T-helper 2 cell treated with Interferon-gamma antibody and Interleukin-4, amounts not matched to agents 5 μg/mL and 100 μg/mL, for 36 hours (primary cell): ENCODE measurements around the gene PNPLA1.
A peak's percentile ranks its signal among the peaks of the same experiment; 100 is the strongest.

Source experiments
- DNase-seq: peaks from one replicate; pipeline ENCODE4 v3.0.0; 2021; ENCODE audit warnings: low spot score
- H3K27ac Mint-ChIP-seq: one replicate; pipeline ENCODE4 v1.8.0; 2021; ENCODE audit warnings: mild to moderate bottlenecking, mixed read lengths
- H3K27me3 Mint-ChIP-seq: one replicate; pipeline ENCODE4 v1.8.0; 2021; ENCODE audit warnings: low read depth, mixed read lengths
- H3K36me3 Mint-ChIP-seq: one replicate; pipeline ENCODE4 v1.8.0; 2021; ENCODE audit warnings: low read depth, mixed read lengths
- H3K4me1 Mint-ChIP-seq: one replicate; pipeline ENCODE4 v1.8.0; 2021; ENCODE audit warnings: low read depth, mixed read lengths
- H3K4me3 Mint-ChIP-seq: one replicate; pipeline ENCODE4 v1.8.0; 2022; ENCODE audit warnings: mild to moderate bottlenecking, moderate library complexity, mixed read lengths
- H3K9me3 Mint-ChIP-seq: one replicate; pipeline ENCODE4 v1.8.0; 2021; ENCODE audit warnings: mixed read lengths

PNPLA1 gene

DNA sequence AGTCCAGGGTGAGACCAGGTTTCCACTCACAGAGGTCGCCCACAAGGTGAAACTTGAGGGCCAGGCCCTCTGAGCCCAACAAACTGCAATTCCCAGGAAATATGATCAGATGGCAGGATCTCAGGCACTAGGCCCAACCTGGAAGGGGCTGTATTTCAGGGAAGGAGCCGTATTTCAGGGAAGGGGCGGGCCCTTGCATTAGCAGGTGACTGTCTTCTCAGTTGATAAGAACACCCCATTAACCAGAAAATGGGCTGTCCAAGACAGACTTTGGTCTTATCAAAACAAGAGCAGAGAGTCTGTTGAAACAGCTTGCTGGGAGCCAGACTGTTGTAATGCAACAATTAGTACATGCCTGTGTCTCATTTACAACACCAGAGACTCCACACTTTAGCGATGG lies 77.8 kb downstream of the PNPLA1 start:
- DNase-seq = no peak
- Mint-ChIP-seq H3K27ac (no peak overlapping the region), H3K27me3 (peaks cover 23% of the 10 kb centered on the region)

DNA sequence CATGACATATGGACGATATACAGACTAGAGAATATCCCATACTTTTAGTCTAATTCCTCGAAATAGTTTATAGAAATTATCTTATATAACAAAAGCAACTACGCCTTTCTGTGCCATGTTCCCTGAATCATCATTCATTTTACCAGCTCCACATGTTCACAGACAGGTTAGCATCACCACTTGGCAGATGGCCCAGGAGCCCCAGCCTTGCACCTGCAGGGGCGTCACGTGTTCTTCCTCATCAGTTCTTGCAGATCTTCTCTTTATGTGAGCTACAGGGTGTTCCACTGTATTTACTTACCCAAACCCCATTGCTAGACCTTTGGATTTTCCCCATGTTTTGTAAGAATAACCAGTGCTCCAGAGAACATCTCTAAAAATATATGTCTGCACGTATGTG lies 79.4 kb downstream of the PNPLA1 start:
- peaks cover 24% of the 10 kb centered on the region for H3K27me3 Mint-ChIP-seq
- H3K4me1 Mint-ChIP-seq = no peaks in the 10 kb centered on the region
- H3K9me3 Mint-ChIP-seq = peaks cover 7% of the 10 kb centered on the region
- no peak for DNase-seq
- no peaks in the 10 kb centered on the region for H3K36me3 Mint-ChIP-seq
- H3K4me3 Mint-ChIP-seq = no peak overlapping the region
- no peak overlapping the region for H3K27ac Mint-ChIP-seq

More for the DNA sequence above, 77.8 kb downstream of the PNPLA1 start:
- Mint-ChIP-seq H3K36me3 (no peaks in the 10 kb centered on the region), H3K9me3 (peaks cover 2% of the 10 kb centered on the region), H3K4me3 (no peak overlapping the region), H3K4me1 (no peaks in the 10 kb centered on the region)

DNA sequence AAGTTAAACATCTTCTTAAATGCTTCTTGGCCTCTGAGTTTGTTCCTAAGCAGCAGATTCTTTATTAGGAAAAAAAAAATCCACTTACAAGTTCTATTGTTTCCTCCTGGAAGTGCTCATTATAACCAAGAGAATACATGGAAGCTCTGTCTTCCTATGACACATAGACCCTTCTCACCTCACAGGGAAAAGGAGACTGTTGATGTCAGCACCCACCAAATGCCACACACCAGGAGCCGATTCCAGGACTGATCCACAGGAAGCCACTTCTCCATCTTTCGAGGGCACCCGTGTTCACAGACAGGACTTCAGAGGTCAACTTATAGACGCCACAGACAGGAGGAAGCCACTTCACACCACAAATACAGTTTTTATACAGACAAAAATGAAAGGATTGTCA lies 80.2 kb downstream of the PNPLA1 start:
- no peaks in the 10 kb centered on the region for H3K4me1 Mint-ChIP-seq
- peaks cover 29% of the 10 kb centered on the region for H3K27me3 Mint-ChIP-seq
- H3K36me3 Mint-ChIP-seq = no peaks in the 10 kb centered on the region
- DNase-seq = no peak
- H3K27ac Mint-ChIP-seq = no peak overlapping the region
- H3K4me3 Mint-ChIP-seq = no peak overlapping the region
- H3K9me3 Mint-ChIP-seq = peaks cover 7% of the 10 kb centered on the region

DNA sequence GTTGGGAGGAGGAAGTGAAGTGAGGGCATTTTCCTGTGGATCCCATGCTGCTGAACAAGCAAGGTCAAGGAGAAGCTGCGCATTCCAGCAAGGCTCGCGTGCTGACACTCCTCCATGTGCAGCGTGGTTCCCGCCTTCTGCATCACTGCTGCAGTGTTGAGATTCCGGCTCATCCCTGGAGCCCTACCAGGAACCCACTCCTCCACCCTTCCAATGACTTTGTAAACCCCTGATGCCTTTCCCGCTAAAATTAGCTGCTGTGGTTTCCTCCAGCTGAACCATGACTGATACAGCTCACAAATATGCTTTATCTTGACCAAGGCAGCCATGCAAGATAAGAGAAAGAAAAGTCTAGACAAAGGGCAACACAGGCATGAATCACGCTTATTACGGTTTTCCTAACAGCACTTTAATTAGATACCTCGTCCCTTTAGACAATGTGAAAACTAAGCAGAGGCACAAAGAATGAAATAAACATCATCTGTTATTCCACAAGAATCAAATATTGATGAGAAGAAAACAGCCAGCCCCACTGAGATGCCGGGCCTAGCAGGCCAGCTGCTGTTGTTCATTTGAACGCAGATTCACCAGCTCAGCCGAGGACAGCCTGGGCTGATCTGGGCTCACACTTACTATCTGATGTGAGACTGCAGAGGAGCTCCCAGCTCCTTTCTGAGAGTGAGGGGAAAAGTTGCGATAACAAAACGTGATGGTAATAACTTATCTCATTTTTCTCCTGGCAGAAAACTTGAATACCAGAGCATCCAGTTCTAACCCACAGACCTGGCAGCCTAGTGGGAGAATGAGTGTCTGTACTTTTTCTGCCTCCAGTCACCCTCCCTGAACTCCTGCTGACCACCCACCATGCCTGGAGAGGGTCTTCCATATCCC lies 81.1 kb downstream of the PNPLA1 start:
- no peak for DNase-seq
- H3K4me3 Mint-ChIP-seq = no peak overlapping the region
- no peaks in the 10 kb centered on the region for H3K36me3 Mint-ChIP-seq
- peaks cover 4% of the 10 kb centered on the region for H3K4me1 Mint-ChIP-seq
- peaks cover 7% of the 10 kb centered on the region for H3K9me3 Mint-ChIP-seq
- H3K27me3 Mint-ChIP-seq = peaks cover 36% of the 10 kb centered on the region
- H3K27ac Mint-ChIP-seq = no peak overlapping the region

DNA sequence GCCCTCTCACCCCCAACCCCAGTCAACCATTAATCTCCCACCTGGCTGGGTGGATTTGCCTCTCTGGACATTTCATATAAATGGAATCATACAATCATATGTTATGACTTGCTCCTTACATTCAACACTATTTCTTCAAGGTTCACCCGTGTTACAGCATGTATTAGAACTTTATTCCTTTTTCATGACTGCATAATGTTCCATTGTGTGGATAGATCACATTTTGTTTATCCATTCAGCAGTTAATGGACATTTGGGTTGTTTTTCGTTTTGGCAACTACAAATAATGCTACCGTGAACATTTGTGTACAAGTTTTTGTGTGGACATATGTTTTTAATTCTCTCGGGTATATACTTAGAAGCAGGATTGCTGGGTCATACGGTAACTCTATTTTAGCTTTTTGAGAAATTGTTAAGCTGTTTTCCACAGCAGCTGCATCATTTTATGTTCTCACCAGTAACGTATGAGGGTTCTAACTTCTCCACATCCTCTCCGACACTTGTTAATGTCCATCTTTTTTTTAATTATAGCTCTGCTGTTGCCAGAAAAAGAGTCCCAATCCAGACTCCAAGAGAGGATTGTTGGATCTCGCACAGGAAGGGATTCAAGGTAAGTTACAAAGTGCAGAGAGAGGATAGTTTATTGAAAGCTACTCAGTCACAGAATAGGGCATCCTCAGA lies 82.8 kb downstream of the PNPLA1 start:
- Mint-ChIP-seq H3K36me3 (no peaks in the 10 kb centered on the region), H3K27ac (no peak overlapping the region), H3K9me3 (peaks cover 7% of the 10 kb centered on the region), H3K4me3 (no peak overlapping the region), H3K4me1 (peaks cover 13% of the 10 kb centered on the region), H3K27me3 (peaks cover 45% of the 10 kb centered on the region)
- DNase-seq = no peak

DNA sequence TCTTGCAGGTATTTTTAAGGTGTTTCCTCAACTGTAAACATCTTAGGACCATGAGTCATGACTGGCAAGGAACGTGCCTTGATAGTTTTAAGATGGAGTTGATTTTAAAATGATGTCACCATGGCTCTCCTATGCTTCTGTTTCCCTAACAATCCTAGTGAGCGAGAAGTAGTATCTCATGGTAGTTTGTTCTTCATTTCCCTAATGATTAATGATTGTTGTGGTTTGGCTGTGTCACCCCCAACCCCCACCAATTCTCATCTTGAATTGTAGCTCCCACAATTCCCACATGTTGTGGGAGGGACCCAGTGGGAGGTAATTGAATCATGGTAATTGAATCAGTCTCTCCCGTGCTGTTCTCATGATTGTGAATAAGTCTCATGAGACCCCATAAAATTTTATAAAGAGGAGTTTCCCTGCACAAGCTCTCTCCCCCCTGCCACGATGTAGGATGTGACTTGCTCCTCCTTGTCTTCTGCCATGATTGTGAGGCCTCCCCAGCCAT lies 83.6 kb downstream of the PNPLA1 start:
- Mint-ChIP-seq H3K36me3 (no peaks in the 10 kb centered on the region), H3K4me3 (no peak overlapping the region), H3K4me1 (peaks cover 19% of the 10 kb centered on the region), H3K9me3 (peaks cover 7% of the 10 kb centered on the region), H3K27me3 (peaks cover 43% of the 10 kb centered on the region), H3K27ac (no peak overlapping the region)
- no peak for DNase-seq

DNA sequence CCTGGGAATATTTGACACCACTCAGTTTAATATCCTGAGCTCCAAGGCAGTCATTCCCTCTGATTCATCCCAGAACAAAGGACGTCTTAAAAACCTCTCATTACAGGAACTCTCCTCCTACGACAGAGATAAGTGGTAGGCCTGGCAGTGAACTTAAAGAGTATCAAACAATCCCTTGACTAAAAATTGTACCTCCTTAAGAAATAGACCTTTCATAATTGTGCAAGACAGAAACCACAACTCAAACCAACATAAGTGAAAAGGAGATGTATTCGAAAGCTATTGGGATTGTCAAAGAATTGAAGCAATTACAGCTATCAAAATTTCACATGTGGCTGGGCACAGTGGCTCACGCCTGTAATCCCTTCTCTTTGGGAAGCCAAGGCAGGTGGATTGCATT lies 86.0 kb downstream of the PNPLA1 start:
- DNase-seq = no peak
- Mint-ChIP-seq H3K4me1 (peaks cover 26% of the 10 kb centered on the region), H3K4me3 (no peak overlapping the region), H3K9me3 (peaks cover 7% of the 10 kb centered on the region), H3K27ac (no peak overlapping the region), H3K36me3 (no peaks in the 10 kb centered on the region), H3K27me3 (peaks cover 32% of the 10 kb centered on the region)

DNA sequence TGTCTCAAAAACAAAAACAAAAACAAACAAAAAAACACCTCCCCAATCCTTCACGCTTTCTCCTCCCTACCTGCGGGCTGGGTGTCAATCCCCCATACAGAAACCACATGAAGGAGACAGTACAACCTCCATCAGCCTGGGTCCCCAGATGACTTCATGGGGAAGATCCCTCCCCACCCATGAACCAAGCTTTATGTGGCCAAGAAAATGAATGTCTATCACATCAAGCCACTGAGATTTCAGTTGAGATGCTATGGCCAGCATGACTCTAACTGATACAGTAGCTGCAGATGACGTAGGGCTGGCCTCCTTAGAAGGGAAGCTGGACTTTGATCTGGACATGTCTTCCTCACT lies 88.0 kb downstream of the PNPLA1 start:
- DNase-seq = peak; percentile 36
- Mint-ChIP-seq H3K9me3 (peaks cover 3% of the 10 kb centered on the region), H3K27me3 (peaks cover 30% of the 10 kb centered on the region), H3K4me1 (peaks cover 26% of the 10 kb centered on the region), H3K36me3 (no peaks in the 10 kb centered on the region), H3K4me3 (no peak overlapping the region), H3K27ac (no peak overlapping the region)
